GM19397 (cell line): ENCODE measurements around the gene POGK.
"Not testable (repeated sequence)": the region's sequence is repeated elsewhere in the genome, so short reads cannot be mapped to it uniquely, and the experiment has no call there.

Source experiments
- ATAC-seq: cut with Tn5 transposase; IDR thresholded peaks from one replicate; pipeline ENCODE4 v1.9.1; 2021; ENCODE audit warnings: mild to moderate bottlenecking, moderate library complexity; ENCODE audit not compliant: unreplicated experiment

The POGK gene, protein sequence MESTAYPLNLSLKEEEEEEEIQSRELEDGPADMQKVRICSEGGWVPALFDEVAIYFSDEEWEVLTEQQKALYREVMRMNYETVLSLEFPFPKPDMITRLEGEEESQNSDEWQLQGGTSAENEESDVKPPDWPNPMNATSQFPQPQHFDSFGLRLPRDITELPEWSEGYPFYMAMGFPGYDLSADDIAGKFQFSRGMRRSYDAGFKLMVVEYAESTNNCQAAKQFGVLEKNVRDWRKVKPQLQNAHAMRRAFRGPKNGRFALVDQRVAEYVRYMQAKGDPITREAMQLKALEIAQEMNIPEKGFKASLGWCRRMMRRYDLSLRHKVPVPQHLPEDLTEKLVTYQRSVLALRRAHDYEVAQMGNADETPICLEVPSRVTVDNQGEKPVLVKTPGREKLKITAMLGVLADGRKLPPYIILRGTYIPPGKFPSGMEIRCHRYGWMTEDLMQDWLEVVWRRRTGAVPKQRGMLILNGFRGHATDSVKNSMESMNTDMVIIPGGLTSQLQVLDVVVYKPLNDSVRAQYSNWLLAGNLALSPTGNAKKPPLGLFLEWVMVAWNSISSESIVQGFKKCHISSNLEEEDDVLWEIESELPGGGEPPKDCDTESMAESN

DNA sequence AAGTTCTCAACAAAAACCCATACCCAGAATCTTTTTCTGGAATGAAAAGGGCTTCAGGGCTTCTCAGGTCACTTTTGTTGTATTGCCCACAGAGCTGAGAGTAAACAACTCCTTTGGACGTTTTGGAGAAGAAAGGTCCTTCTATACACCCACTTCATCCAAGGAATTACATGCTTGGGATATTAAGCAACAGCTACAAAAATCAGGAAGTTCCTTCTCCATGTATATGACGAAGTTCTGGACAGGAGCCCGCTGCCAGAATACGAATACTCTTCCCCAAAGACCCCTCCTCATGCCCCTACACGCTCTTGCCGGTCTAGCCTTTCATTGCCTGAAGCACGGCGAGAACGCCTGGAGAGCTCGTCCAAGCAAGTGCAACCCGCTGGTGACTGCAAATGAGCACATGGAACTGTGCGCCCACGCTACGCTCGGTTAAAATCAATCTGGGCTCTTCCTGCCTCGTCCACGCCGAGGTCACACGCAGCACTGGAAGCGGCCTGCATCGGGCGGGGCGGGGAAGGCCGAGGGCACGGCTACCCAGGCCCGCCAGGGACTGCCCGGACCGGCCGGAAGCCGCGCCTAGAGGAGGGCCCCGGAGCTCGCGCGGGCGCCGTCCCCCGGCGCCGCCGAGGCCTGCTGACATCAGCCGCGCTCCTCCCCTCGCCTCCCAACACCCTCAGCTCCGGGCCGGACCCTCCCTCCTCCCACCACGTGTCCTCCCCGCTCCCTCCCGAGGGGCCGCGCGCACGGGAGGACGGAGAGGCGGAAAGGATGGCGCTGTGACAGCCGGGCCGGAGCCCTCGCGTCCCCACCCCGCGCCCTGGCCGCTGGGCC is at the start of gene POGK:
Gene POGK (plus strand): TSS at position 710 of the 834 bp plus-strand sequence. CDS start 1,482 bp downstream, outside the sequence.
- ATAC-seq: peak; percentile 97

DNA sequence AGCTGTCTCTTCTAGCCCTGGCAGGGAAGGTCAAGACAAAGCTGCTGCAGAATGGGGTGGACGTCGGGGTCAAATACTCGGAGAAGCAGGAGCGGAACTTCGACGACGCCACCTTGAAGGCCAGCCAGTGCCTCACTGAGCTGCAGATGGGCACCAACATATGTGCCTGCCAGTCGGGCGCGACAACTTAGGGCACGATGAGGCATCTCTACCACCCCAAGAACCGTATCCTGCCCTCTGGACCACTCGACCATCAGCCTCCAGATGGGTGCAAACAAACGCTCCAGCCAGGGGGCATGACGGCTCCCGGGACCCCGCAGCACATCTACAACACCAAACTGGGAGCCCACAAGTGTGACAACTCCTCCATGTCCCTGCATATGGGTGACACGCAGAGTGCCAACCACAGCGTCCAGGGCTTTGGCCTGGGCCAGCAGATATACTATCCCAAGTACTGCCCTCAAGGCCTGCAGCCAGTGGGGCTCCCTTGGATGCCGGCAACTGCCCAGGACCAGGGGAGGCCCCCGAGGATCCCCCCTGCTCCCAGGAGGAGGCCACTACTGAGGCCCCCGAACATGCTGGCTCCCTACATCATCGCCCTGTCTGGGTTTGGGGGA is 42.5 kb upstream of the POGK start:
- ATAC-seq: no peak

DNA sequence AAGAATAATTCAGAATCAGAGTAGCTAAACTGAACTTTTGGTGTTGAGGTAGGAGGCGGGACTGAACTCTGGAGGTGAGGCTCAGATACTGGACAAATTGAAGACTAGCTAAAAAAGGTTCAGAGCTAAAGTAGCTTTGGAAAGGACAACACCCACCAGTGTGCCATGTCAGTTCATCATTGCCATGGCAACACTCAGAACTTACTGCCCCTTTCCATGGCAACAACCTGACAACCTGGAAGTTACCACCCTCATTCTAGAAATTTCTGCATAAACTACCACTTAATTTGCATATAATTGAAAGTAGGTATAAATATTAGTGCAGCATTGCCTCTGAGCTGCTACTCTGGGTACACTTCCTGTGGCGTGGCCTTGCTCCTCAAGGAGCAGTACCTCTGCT is 30.3 kb upstream of the POGK start:
- ATAC-seq: no peak

DNA sequence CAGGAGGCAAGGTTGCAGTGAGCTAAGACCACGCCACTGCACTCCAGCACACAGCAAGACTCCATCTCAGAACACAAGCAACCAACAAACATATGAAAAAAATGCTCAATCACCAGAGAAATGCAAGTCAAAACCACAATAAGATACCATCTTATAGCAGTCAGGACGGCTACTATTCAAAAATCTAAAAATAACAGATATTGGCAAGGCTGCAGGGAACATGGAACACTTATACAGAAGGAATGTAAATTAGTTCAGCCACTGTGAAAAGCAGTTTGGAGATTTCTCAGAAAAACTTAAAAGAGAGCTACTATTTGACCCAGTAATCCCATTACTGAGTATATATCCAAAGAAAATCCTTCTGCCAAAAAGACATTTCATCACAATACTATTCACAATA is 27.6 kb upstream of the POGK start:
- ATAC-seq: no peak

DNA sequence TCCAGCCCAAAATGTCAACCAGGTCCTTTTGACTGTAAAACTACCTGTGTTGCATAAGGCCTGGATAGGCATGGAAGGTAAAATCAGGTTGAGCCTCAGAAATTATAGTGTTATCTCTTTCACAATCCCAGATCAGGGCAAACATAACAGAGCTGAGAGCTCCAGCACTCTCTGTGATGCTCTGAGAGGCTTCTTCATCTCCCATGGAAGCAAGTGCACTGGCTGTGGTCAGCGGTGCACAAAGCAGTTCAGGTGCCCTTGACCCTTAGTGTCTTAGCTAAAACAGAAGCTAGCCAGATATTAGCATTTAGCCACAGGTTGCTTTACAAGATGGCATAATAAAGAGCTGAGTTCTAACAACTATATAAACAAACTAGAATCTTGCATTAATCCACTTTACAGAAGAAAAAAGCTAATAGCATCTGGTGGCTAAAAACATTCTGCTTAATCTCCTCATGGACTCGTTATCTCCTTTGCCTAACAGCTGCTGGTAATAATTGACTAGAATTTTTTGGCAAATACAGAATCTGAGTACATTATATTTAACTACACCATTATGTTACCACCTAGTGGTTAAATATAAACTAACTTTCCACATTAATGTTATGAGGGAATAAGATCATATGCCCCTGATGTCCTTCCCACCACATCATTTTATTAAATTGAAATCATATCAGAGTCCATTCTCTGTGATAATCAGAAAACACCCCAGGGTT is 25.6 kb upstream of the POGK start:
- no peak for ATAC-seq

DNA sequence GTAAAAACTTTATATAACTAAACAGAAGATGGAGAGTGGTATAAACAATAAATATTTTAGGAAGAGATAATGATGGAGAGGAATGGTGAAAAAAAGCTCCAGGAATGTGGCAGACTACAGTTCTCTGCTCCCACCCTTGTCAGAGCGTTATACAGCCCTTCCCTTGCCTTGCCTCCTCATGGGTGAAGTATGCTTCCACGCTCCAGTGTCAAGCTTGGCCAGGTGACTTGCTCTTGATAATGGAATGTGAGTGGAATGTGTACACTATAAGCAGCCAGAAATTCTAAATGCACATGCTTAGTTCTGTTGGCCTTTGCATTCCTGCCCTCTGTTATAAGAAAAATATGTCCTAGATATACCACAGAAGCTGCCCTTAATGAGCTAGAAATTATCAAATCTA is 24.7 kb upstream of the POGK start:
- ATAC-seq: no peak

DNA sequence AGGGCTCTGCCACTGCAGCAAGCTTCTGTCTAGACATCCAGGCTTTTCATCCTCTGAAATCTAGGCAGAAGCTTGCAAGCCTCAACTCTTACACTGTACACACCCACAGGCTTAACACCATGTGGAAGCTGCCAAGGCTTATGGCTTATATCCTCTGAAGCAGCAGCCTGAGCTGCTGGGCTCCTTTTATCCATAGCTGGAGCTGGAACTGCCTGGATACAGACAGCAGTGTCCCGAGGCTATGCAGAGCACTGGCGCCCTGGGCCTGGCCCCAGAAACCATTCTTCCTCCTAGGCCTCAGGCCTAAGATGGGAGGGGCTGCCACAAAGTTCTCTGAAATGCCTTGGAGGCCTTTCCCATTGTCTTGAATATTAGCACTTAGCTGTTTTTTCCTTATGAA is 19.3 kb upstream of the POGK start:
- ATAC-seq: no peak

DNA sequence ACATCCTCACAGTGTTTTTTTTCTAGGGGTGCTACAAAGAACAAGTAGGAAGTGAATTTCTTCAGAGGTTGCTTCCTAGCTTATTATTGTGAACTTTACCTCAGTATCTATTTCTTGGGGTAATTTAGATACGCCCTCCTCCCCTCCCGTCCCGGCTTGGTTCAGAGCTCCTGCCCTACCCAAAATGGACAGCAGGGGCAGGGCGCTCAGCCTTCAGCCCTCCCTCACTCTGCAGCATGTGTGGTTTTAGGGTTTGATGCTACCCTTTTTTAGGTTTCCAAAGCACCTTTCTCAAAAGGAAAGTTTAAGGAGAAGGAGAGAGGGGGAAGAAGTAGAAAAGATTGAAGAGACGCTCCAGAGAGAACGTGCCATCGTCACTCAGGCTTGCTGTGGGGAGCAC is 16.9 kb upstream of the POGK start:
- ATAC-seq: no peak

DNA sequence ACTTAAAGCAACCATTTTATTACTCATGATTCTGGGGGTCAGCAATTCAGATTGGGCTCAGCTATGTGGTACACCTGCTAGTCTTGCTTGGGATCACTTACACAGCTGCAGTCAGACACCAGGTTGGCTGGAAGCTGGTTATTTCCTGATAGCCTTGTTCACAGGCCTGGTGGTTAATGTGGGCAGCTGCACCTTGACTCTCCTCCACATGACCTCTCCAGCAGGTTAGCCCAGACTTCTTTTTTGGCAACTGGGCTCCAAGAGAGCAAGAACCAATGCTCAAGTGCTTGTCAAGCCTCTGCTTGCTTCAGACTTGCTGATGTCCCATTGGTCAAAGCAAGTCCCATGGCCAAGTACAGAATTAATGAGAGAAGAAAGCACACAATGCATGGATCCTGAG is 11.8 kb upstream of the POGK start:
- ATAC-seq: no peak

DNA sequence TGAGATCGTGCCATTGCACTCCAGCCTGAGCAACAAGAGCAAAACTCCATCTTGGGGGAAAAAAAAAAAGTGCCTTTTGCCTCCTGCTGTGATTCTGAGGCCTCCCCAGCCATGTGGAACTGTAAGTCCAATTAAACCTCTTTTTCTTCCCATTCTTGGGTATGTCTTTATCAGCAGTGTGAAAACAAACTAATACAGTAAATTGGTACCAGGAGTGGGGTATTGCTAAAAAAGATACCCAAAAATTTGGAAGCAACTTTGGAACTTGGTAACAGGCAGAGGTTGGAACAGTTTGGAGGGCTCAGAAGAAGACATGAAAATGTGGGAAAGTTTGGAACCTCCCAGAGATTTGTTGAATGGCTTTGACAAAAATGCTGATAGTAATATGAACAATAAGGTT is 9.5 kb upstream of the POGK start:
- not testable (repeated sequence) for ATAC-seq

DNA sequence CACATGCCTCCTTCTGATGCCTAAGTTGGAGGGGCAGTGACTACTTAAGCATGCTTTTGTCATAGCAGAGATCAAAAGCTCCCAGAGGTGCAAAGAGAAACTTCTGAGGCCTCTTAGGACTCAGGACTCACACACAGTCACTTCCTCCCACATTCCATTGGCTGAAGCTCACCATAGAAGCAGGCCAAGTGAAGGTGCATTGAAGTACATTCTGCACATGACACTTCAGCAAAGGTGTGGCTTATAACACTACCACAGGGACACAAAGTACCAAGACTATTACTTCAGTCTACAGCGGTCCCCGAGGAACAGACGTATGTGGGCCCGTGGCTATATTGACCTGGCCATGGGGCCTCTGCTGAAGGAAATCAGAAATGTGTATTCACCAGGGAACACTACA is 2.5 kb upstream of the POGK start:
- ATAC-seq: no peak

DNA sequence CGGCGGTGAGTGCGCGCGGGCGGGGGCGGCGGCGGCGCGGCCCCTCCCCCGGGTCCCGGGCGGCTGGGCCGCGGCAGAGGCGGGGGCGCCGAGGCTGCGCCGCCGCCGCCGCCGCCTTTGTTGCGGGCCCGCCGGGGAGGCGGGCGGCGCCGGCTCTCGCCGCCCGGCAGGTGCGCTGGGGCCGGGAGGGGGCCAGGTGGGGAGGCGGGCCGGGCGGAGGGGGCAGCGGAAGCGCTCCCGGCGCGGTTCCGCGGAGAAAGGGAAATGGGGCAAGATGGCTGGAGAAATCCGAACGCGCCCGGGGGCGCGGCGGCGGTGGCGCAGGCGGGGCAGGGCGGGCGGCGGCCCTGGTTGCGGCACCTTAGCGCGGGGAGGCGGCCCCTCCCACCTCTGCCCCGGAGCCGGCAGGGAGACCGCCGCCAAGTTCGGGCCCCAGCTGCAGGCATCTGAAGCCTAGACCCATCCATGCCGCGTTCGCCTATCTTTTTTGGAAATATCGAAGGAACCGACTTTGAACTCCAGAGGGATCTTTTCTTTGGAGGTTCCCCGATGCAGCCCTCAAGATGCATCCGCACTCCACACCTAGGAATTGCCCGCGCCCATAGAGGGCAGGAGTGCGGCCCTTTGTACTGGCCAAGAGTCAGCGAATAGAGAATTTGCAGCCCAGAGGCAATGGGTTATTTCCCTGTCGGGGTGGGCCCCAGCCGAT is 479 bp downstream of the POGK start:
- peak; percentile 40 for ATAC-seq

DNA sequence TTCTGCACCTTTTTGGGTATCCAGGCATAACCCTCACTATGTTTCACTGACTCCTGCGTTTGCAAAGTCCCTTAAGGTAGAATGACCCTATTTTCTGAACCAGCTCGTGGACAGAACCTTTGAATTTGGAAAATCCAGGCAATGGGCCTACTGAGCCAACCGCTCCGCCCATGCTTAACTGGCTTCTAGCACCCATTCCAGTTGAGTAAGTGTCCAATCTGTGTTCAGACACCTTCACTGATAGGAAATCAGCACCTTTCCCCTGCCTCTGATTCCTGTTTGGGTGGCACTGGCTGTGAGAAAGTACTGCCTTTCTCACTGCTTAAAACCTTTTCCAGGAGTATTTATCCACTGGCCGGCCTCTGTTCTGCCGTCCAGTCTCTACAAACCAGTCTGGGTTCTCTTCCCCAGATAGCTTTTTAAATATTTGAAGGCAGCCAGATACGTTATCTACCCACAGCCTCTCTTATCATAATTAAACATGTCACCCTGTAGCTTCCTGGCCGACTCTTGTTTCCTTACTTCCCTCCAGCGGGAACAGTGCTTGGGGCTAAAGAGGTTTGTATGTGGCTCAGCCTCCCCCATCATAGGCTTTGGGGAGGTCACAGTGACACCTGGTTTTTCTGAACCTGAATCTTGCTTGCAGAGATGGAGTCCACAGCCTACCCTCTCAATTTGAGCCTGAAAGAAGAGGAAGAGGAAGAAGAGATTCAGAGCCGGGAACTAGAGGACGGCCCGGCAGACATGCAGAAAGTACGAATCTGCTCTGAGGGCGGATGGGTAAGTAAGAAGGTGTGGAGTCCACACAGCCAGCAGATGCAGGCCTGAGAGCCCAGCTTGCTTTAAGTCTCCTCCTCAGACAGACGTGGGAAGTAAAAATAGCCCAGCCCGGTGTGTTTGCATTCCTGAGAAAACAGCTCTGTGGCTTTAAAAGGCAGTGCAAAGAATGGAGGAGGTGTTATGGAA is 1.3 kb downstream of the POGK start:
- no peak for ATAC-seq

DNA sequence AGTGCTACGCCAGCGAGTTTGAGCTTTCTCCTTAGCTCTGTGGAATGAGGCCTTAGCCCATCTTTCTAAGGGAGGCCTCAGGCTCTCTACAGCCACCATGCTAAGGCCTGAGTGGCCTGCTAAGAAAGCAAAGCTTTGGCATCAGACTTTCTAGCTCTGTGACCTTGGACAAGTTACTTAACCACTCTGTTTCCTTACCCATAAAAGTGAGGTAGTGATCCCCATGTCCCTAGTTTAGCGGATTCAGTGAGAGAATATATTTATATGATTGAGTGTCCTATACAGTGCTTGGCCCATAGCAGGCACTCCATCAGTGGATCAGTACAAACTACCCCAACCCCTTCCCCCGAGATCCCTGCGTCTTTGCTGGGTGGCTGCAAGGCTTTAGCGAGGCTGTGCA is 4.0 kb downstream of the POGK start:
- ATAC-seq: no peak

DNA sequence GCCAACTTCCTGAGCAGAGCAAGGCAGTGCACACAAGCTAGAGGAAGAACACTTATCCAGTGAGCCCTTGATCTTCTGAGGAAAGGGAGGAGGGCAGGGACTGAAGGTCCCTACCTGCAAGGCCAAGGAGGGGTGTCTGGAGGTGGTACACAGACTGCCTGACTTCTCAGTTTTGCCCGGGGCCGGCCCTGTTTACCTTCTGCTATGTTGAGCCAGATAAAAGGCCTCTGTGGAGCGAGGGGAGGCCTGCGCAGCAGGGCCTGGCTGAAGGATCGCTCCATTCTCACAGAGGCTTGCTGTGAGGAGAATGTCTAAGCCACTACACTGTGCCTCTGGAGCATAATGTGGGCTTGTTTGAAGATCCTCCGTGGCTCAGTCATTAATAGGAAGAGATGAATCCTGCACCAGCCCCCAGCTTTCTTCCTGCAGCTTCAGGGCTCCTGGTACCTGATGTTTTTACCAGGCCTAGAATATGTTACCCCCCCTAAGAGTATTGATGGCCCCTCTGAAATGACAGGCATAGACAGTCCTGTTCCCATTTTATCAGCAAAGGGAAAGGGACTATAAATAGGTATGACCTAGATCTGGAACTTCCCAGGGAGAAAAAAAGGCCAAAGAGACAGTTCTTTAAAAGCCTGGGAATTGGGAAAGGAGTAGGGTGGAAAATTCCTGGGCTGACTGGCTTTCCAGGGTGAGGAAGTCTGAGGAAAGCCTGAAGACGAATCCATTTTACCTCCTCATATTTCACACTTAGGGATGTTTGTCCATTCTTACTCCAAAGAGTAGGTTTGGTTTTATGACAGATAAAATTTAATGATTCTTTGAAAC is 4.7 kb downstream of the POGK start:
- ATAC-seq: no peak

DNA sequence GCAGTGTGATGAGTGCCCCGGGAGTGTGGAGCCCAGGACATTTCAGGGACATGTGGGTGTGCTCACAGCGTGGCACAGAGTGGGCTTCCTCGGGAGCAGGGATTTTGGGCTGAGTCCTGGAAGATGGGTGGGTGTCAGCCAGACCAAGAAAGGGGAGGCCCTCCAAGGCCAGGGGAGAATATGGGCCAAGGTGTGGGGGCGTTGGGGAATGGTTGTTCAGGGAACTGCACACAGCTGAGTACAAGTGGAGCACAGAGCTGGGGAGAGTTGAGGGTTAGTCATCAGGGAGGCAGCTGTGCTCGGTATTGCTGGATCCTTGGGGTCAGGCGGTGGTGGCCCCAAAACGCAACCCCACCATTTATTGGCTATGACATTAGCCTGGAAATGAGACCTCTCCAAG is 5.5 kb downstream of the POGK start:
- no peak for ATAC-seq

DNA sequence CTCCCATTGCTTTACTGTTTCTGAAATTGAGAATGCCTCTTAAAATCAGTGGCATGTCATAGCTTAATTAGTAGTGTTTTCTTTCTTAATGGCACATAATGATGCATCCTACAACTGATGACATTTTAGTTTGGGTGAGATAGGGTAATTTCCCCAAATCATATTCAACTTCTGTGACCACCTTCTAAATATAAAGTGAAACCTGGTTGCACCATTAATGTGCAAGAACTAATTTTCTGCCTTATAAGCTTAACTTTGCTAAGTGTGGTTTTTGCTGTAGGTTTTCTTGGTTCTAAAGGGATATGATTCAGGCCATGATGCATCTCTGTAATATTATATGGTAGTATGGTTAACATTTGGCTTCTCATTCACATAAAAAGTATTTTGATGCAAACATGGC is 8.9 kb downstream of the POGK start:
- ATAC-seq: no peak

DNA sequence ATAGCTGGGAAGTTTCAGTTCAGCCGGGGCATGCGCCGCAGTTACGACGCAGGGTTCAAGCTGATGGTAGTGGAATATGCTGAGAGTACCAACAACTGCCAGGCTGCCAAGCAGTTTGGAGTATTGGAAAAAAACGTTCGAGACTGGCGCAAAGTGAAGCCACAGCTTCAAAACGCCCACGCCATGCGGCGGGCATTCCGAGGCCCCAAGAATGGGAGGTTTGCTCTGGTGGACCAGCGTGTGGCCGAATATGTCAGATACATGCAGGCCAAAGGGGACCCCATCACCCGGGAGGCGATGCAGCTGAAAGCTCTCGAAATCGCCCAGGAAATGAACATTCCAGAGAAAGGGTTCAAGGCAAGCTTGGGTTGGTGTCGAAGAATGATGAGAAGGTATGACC is 9.9 kb downstream of the POGK start:
- no peak for ATAC-seq
